Neuronal stem cell (in vitro differentiated cells): ENCODE measurements around the gene STPG2.

ENCODE experiments used
- DNase-seq: peaks from one replicate; pipeline ENCODE4 v3.0.0-alpha.2; 2013; ENCODE audit warnings: low spot score
- H2AFZ ChIP-seq: one replicate; pipeline ENCODE4 v1.6.1; 2013; ENCODE audit warnings: mild to moderate bottlenecking, low read length, inconsistent platforms
- H2AK5ac ChIP-seq: 2 replicates; pipeline ENCODE4 v1.6.1; 2013; ENCODE audit warnings: low read depth, mild to moderate bottlenecking, inconsistent platforms, low read length, moderate library complexity, mixed read lengths
- H2BK120ac ChIP-seq: 2 replicates; pipeline ENCODE4 v1.6.1; 2013; ENCODE audit warnings: low read depth, mild to moderate bottlenecking, inconsistent platforms, low read length, moderate library complexity, mixed read lengths
- H2BK12ac ChIP-seq: one replicate; pipeline ENCODE4 v1.6.1; 2013; ENCODE audit warnings: low read length, inconsistent platforms
- H2BK15ac ChIP-seq: 2 replicates; pipeline ENCODE4 v1.6.1; 2013; ENCODE audit warnings: mild to moderate bottlenecking, low read length, inconsistent platforms, mixed read lengths
- H2BK5ac ChIP-seq: one replicate; pipeline ENCODE4 v1.6.1; 2013; ENCODE audit warnings: inconsistent platforms, mild to moderate bottlenecking, low read length, moderate library complexity
- H3K14ac ChIP-seq: one replicate; pipeline ENCODE4 v1.6.1; 2013; ENCODE audit warnings: low read length, inconsistent platforms
- H3K18ac ChIP-seq: 2 replicates; pipeline ENCODE4 v1.6.1; 2013; ENCODE audit warnings: low read length, inconsistent platforms
- H3K23ac ChIP-seq: 2 replicates; pipeline ENCODE4 v1.6.1; 2013; ENCODE audit warnings: low read depth, mild to moderate bottlenecking, mixed read lengths, low read length, inconsistent platforms; ENCODE audit not compliant: poor library complexity
- H3K27ac ChIP-seq: replicated peaks from 3 replicates; pipeline ENCODE4 v1.5.1; 2013; ENCODE audit warnings: low read length, inconsistent platforms
- H3K27me3 ChIP-seq, 3 experiments: 2 replicates each; pipeline ENCODE4 v1.6.1; 2013; ENCODE audit warnings: low read length in 3 of 3, mild to moderate bottlenecking in 2 of 3, inconsistent platforms in 1 of 3, low read depth in 1 of 3, mixed read lengths in 1 of 3, moderate library complexity in 1 of 3; ENCODE audit not compliant: control insufficient read depth in 3 of 3, insufficient read depth in 3 of 3
- H3K36me3 ChIP-seq, 2 donors: replicated peaks in 1 of 2; 2 replicates each; pipeline ENCODE4 v1.6.1; 2013; ENCODE audit warnings: low read length in 2 of 2; ENCODE audit not compliant: control insufficient read depth in 2 of 2, insufficient read depth in 2 of 2
- H3K4ac ChIP-seq: 2 replicates; pipeline ENCODE4 v1.6.1; 2013; ENCODE audit warnings: inconsistent platforms, mild to moderate bottlenecking, low read length, moderate library complexity
- H3K4me1 ChIP-seq, 2 donors: 1 replicate in 1 of 2; 2 replicates in 1 of 2; pipeline ENCODE4 v1.6.1; 2013; ENCODE audit warnings: low read length in 2 of 2, low read depth in 1 of 2; ENCODE audit not compliant: control insufficient read depth in 2 of 2, insufficient read depth in 1 of 2
- H3K4me2 ChIP-seq: one replicate; pipeline ENCODE4 v1.6.1; 2013; ENCODE audit warnings: mild to moderate bottlenecking, low read length, inconsistent platforms; ENCODE audit not compliant: insufficient read depth, poor library complexity, severe bottlenecking
- H3K4me3 ChIP-seq, 2 donors: 2 replicates each; pipeline ENCODE4 v1.5.1; 2013; ENCODE audit warnings: low read length in 2 of 2, mild to moderate bottlenecking in 2 of 2, inconsistent platforms in 1 of 2, moderate library complexity in 1 of 2
- H3K79me1 ChIP-seq: one replicate; pipeline ENCODE4 v1.6.1; 2013; ENCODE audit warnings: low read depth, mild to moderate bottlenecking, inconsistent platforms, low read length, moderate library complexity
- H3K9ac ChIP-seq: one replicate; pipeline ENCODE4 v1.6.1; 2013; ENCODE audit warnings: mild to moderate bottlenecking, low read depth, low read length, inconsistent platforms; ENCODE audit not compliant: poor library complexity
- H3K9me3 ChIP-seq, 2 donors: replicated peaks in 1 of 2; 2 replicates each; pipeline versions ENCODE3 to v1.6.1; 2013; ENCODE audit warnings: low read length in 2 of 2, mild to moderate bottlenecking in 2 of 2, inconsistent platforms in 1 of 2, low read depth in 1 of 2, mixed read lengths in 1 of 2, moderate library complexity in 1 of 2; ENCODE audit not compliant: control insufficient read depth in 2 of 2, insufficient read depth in 1 of 2
- H4K8ac ChIP-seq: one replicate; pipeline ENCODE4 v1.6.1; 2013; ENCODE audit warnings: low read depth, mild to moderate bottlenecking, inconsistent platforms, low read length, moderate library complexity
- H4K91ac ChIP-seq: one replicate; pipeline ENCODE4 v1.6.1; 2013; ENCODE audit warnings: low read length, low read depth, mild to moderate bottlenecking, inconsistent platforms; ENCODE audit not compliant: poor library complexity
- WGBS, 2 donors: extraction: QIAGEN DNeasy Blood & Tissue Kit; methylation state at CpG; one replicate each; pipeline ENCODE4 v1.1.7; 2013; ENCODE audit warnings: missing lambda C conversion rate in 2 of 2, mixed read lengths in 1 of 2; ENCODE audit not compliant: insufficient read length in 2 of 2, insufficient replicate concordance in 1 of 2; ENCODE audit errors: extremely low coverage in 2 of 2; 5-methylcytosine and 5-hydroxymethylcytosine counted together

STPG2 gene

GRCh38 chr4:98030059-98030458 lies 113.2 kb downstream of the STPG2 start:
- Histone ChIP-seq H3K9me3 (peaks cover 0 to 3% of the 10 kb centered on the region in 2 donors), H2AK5ac (no peak overlapping the region), H3K4ac (no peak overlapping the region), H4K91ac (no peak overlapping the region), H2BK120ac (no peak overlapping the region), H2BK12ac (no peak overlapping the region), H3K27me3 (no peaks in the 10 kb centered on the region), H2BK15ac (no peak overlapping the region), H2BK5ac (no peak overlapping the region), H3K4me1 (no peaks in the 10 kb centered on the region), H3K4me3 (no peak overlapping the region), H3K79me1 (no peaks in the 10 kb centered on the region), H3K27ac (no peak overlapping the region), H3K9ac (no peak overlapping the region), H4K8ac (no peak overlapping the region), H3K4me2 (no peak overlapping the region), H3K14ac (no peak overlapping the region), H2AFZ (no peak overlapping the region), H3K36me3 (no peaks in the 10 kb centered on the region), H3K23ac (no peak overlapping the region), H3K18ac (no peak overlapping the region)
- no CpG with 5 or more reads among the region's 1 CpG for WGBS, 2 donors
- no peak for DNase-seq

GRCh38 chr4:98027827-98028226 lies 115.4 kb downstream of the STPG2 start:
- Histone ChIP-seq H4K91ac (no peak overlapping the region), H3K4me1 (no peaks in the 10 kb centered on the region), H3K79me1 (no peaks in the 10 kb centered on the region), H2BK12ac (no peak overlapping the region), H3K23ac (no peak overlapping the region), H2BK5ac (no peak overlapping the region), H4K8ac (no peak overlapping the region), H2AFZ (no peak overlapping the region), H2BK15ac (no peak overlapping the region), H3K4me2 (no peak overlapping the region), H3K4me3 (no peak overlapping the region), H2AK5ac (no peak overlapping the region), H3K27ac (no peak overlapping the region), H2BK120ac (no peak overlapping the region), H3K18ac (no peak overlapping the region), H3K9me3 (peaks cover 0 to 3% of the 10 kb centered on the region in 2 donors), H3K9ac (no peak overlapping the region), H3K14ac (no peak overlapping the region), H3K27me3 (no peaks in the 10 kb centered on the region), H3K4ac (no peak overlapping the region), H3K36me3 (no peaks in the 10 kb centered on the region)
- WGBS, 2 donors, result no CpG with 5 or more reads among the region's 2 CpGs
- no peak for DNase-seq

GRCh38 chr4:98026362-98026761 lies 116.9 kb downstream of the STPG2 start:
- H3K4ac ChIP-seq, result no peak overlapping the region
- H2AFZ ChIP-seq, result no peak overlapping the region
- H3K36me3 ChIP-seq, result no peaks in the 10 kb centered on the region
- H2BK120ac ChIP-seq, result no peak overlapping the region
- DNase-seq, result no peak
- H3K4me2 ChIP-seq, result no peak overlapping the region
- H2AK5ac ChIP-seq, result no peak overlapping the region
- no peaks in the 10 kb centered on the region for H3K27me3 ChIP-seq
- H3K14ac ChIP-seq, result no peak overlapping the region
- peaks cover 0 to 3% of the 10 kb centered on the region in 2 donors for H3K9me3 ChIP-seq
- no peak overlapping the region for H3K9ac ChIP-seq
- WGBS, 2 donors, result no CpG with 5 or more reads among the region's 3 CpGs
- H4K8ac ChIP-seq, result no peak overlapping the region
- H2BK5ac ChIP-seq, result no peak overlapping the region
- no peaks in the 10 kb centered on the region for H3K79me1 ChIP-seq
- no peak overlapping the region for H3K27ac ChIP-seq
- H2BK12ac ChIP-seq, result no peak overlapping the region
- H3K4me3 ChIP-seq, result no peak overlapping the region
- H3K23ac ChIP-seq, result no peak overlapping the region
- no peak overlapping the region for H3K18ac ChIP-seq
- no peak overlapping the region for H2BK15ac ChIP-seq
- H4K91ac ChIP-seq, result no peak overlapping the region
- no peaks in the 10 kb centered on the region for H3K4me1 ChIP-seq

- Histone ChIP-seq H2AFZ (no peak overlapping the region), H2BK5ac (no peak overlapping the region)
Measured at GRCh38 chr4:98006814-98007412, 136.4 kb downstream of the STPG2 start.

More at GRCh38 chr4:98006814-98007412, 136.4 kb downstream of the STPG2 start:
- no peak for DNase-seq
- Histone ChIP-seq H3K36me3 (no peaks in the 10 kb centered on the region), H3K4me2 (no peak overlapping the region), H3K23ac (no peak overlapping the region), H4K91ac (no peak overlapping the region), H3K27me3 (no peaks in the 10 kb centered on the region), H3K79me1 (no peaks in the 10 kb centered on the region), H3K4me3 (no peak overlapping the region), H3K18ac (no peak overlapping the region), H2BK15ac (no peak overlapping the region), H3K9me3 (no peaks in the 10 kb centered on the region), H3K9ac (no peak overlapping the region), H2AK5ac (no peak overlapping the region), H3K4ac (no peak overlapping the region), H2BK120ac (no peak overlapping the region), H3K27ac (no peak overlapping the region), H3K4me1 (no peaks in the 10 kb centered on the region), H2BK12ac (no peak overlapping the region), H3K14ac (no peak overlapping the region), H4K8ac (no peak overlapping the region)
- no CpG with 5 or more reads among the region's 3 CpGs for WGBS, 2 donors
